ENCODE results near the gene PSMC4. TPM values are rescaled to one million over a fixed set of nuclear protein-coding genes. Genes with fewer than 3 reads are reported as not detected.

PSMC4 gene
- total RNA-seq, 1 experiment from 2014 or later = 105 TPM

GRCh38 chr19:39963898-39964297 lies 7.1 kb upstream of the PSMC4 start:
- no peak for TF ChIP-seq CTCF (IDR thresholded peaks at IDR 0.05; ENCODE audit: unreplicated experiment)
- Mint-ChIP-seq H3K36me3 (ENCODE audit: insufficient read depth, unreplicated experiment) (peaks cover 16% of the 10 kb centered on the region), H3K9me3 (ENCODE audit: unreplicated experiment) (no peaks in the 10 kb centered on the region), H3K27ac (ENCODE audit: low read depth, unreplicated experiment) (no peak overlapping the region), H3K27me3 (ENCODE audit: insufficient read depth, unreplicated experiment) (no peaks in the 10 kb centered on the region), H3K4me3 (ENCODE audit: unreplicated experiment) (no peak overlapping the region), H3K4me1 (ENCODE audit: insufficient read depth, unreplicated experiment) (peaks cover under 1% of the 10 kb centered on the region)
- BruUV-seq (replicated peaks) = no TSS peak
- ChIA-PET CTCF (interaction anchor here (0.6 kb wide), 1 partner anchor 120 kb away, joined by 3 read pairs; no protein-coding TSS in a partner anchor), POLR2A (no interaction called here)
- intact Hi-C loops (cut with micrococcal nuclease) = no loop called here
- no peak for DNase-seq (ENCODE audit: unreplicated experiment)

GRCh38 chr19:39966617-39967016 lies 4.3 kb upstream of the PSMC4 start:
- BruUV-seq (replicated peaks) = no TSS peak
- H3K27ac Mint-ChIP-seq (ENCODE audit: low read depth, unreplicated experiment) = no peak overlapping the region
- POLR2A ChIA-PET = no interaction called here
- CTCF ChIA-PET = interaction anchor here (0.7 kb wide), 1 partner anchor 505 kb away, joined by 3 read pairs; no protein-coding TSS in a partner anchor
- peaks cover 16% of the 10 kb centered on the region for H3K4me1 Mint-ChIP-seq (ENCODE audit: insufficient read depth, unreplicated experiment)
- intact Hi-C loops (cut with micrococcal nuclease) = no loop called here
- no peak for DNase-seq (ENCODE audit: unreplicated experiment)
- H3K36me3 Mint-ChIP-seq (ENCODE audit: insufficient read depth, unreplicated experiment) = peaks cover 28% of the 10 kb centered on the region
- no peaks in the 10 kb centered on the region for H3K27me3 Mint-ChIP-seq (ENCODE audit: insufficient read depth, unreplicated experiment)
- no peak for TF ChIP-seq CTCF (IDR thresholded peaks at IDR 0.05; ENCODE audit: unreplicated experiment)
- H3K4me3 Mint-ChIP-seq (ENCODE audit: unreplicated experiment) = no peak overlapping the region
- no peaks in the 10 kb centered on the region for H3K9me3 Mint-ChIP-seq (ENCODE audit: unreplicated experiment)

- H3K36me3 Mint-ChIP-seq (ENCODE audit: insufficient read depth, unreplicated experiment) = peaks cover 33% of the 10 kb centered on the region
- H3K27ac Mint-ChIP-seq (ENCODE audit: low read depth, unreplicated experiment) = peak overlapping the region; percentile 98
- POLR2A ChIA-PET = interaction anchor here (0.7 kb wide), 1 partner anchor 20 kb away, joined by 4 read pairs; no protein-coding TSS in a partner anchor
- H3K4me1 Mint-ChIP-seq (ENCODE audit: insufficient read depth, unreplicated experiment) = peaks cover 19% of the 10 kb centered on the region
- CTCF ChIA-PET = interaction anchor here (5.1 kb wide), 1 partner anchor 123 kb away, joined by 67 read pairs; the partner anchor contains the start of gene FBL
- BruUV-seq (replicated peaks) = no TSS peak
- H3K4me3 Mint-ChIP-seq (ENCODE audit: unreplicated experiment) = no peak overlapping the region
- intact Hi-C loops (cut with micrococcal nuclease) = no loop called here
- H3K27me3 Mint-ChIP-seq (ENCODE audit: insufficient read depth, unreplicated experiment) = no peaks in the 10 kb centered on the region
- no peak for TF ChIP-seq CTCF (IDR thresholded peaks at IDR 0.05; ENCODE audit: unreplicated experiment)
- H3K9me3 Mint-ChIP-seq (ENCODE audit: unreplicated experiment) = no peaks in the 10 kb centered on the region
- no peak for DNase-seq (ENCODE audit: unreplicated experiment)
Observed at GRCh38 chr19:39967561-39967960, 3.4 kb upstream of the PSMC4 start.

- DNase-seq (ENCODE audit: unreplicated experiment) = no peak
- no TSS peak for BruUV-seq (replicated peaks)
- POLR2A ChIA-PET = interaction anchor here (1.0 to 3.0 kb wide), 4 partner anchors 27 to 524 kb away, joined by 3 to 41 read pairs (median 24); partner anchors contain the start of genes FBL, SUPT5H and ZNF546
- Mint-ChIP-seq H3K27ac (ENCODE audit: low read depth, unreplicated experiment) (peak overlapping the region; percentile 98), H3K27me3 (ENCODE audit: insufficient read depth, unreplicated experiment) (no peaks in the 10 kb centered on the region), H3K9me3 (ENCODE audit: unreplicated experiment) (no peaks in the 10 kb centered on the region), H3K36me3 (ENCODE audit: insufficient read depth, unreplicated experiment) (peaks cover 45% of the 10 kb centered on the region), H3K4me1 (ENCODE audit: insufficient read depth, unreplicated experiment) (peaks cover 19% of the 10 kb centered on the region), H3K4me3 (ENCODE audit: unreplicated experiment) (peak overlapping the region; percentile 93)
- intact Hi-C loops (cut with micrococcal nuclease) = no loop called here
- no peak for TF ChIP-seq CTCF (IDR thresholded peaks at IDR 0.05; ENCODE audit: unreplicated experiment)
- CTCF ChIA-PET = interaction anchor here (0.5 to 5.1 kb wide), 4 partner anchors 22 to 176 kb away, joined by 3 to 67 read pairs (median 4); partner anchors contain the start of gene FBL
Observed at GRCh38 chr19:39968789-39969188, 2.2 kb upstream of the PSMC4 start.
